LHCN-M2 (cell line): ENCODE data around the gene AGAP1. TPM values are rescaled to one million over a fixed set of nuclear protein-coding genes. Genes with fewer than 3 reads are reported as not detected.
A peak's percentile ranks its signal among the peaks of the same experiment; 100 is the strongest.
"Not testable (repeated sequence)": the region's sequence is repeated elsewhere in the genome, so short reads cannot be mapped to it uniquely, and the experiment has no call there.

Experiments
- DNase-seq: peaks from one replicate; pipeline ENCODE4 v3.0.0-alpha.2; 2012; ENCODE audit warnings: low read depth
- total RNA-seq: library from RNA; depleted of rRNA; stranded (reverse); fragments of >200 nt; gene quantifications from 2 replicates; pipeline ENCODE4 v1.2.3, GENCODE V29; 2014

The AGAP1 gene
- total RNA-seq, 1 experiment from 2014 or later = 15.2 TPM

DNA sequence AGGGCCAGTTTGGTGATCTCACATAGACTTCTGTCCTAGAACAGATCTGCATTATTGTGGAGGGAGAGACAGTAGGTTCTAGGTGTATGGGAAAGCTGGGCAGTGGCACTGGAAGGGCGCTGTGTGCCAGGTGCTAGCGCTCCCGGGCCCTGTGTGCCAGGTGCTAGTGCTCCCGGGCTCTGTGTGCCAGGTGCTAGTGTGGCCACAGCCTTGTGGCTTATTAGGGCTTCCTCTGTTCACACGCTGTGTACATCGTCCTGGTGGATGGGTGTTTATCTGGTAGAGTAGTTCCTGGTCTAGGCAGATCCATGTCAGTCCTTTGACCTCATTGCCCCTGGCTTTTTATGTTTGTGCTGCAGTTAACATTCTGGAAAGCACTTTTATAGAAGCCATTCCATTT, 263.4 kb downstream of the AGAP1 start:
- DNase-seq = no peak

DNA sequence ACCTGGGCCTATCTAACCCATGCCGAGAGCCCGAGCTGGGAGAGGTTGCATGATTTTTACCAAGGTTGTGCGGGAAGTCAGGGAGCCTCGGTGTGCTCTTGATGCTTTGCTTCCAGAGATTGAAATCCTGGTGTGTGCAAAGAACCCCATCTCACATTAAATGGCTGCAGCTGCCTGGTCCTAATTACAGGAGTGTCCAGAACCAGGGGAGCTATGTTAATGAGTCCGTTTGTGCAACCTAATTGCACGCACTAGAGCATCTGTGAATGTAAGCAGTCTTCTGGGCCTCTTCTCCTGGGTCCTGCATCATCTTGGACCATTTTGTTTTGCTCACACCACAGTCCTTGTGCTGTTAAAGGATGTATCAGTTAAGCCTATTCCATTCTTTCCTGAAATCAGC, 263.8 kb downstream of the AGAP1 start:
- DNase-seq = no peak

DNA sequence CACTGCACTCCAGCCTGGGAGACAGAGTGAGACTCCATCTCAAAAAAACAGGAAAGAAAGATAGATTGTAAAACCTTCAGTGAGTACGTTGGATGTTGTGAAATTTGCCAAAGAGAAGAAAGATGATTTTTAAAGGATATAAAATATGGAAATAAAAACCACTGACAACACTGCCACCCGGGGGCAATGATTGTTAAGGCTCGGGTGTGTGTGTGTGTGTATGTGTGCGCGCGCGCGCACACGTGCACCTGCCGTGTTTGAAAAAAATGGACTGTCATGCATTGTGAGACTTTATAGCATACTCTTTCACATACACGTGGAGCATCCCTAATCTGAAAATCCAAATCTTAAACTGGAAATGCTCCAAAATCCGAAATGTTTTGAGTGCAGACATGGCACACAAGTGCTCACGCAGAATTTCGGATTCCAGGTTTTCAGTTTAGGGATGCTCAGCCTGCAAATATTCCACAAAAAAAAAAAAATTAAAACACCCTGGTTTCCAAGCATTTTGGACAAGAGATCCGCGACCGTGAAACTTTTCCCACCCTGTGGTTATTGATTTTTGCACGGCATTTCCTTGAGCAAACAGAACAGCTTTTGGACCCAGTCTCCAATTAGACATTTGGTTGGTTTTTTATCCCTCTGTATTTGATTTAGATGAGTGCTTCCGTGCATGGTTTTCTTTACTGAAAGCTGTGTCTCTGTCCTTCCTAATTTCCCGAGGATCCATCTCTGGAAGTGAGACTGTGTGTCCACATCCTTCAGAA, 269.2 kb downstream of the AGAP1 start:
- DNase-seq = peak; percentile 20

DNA sequence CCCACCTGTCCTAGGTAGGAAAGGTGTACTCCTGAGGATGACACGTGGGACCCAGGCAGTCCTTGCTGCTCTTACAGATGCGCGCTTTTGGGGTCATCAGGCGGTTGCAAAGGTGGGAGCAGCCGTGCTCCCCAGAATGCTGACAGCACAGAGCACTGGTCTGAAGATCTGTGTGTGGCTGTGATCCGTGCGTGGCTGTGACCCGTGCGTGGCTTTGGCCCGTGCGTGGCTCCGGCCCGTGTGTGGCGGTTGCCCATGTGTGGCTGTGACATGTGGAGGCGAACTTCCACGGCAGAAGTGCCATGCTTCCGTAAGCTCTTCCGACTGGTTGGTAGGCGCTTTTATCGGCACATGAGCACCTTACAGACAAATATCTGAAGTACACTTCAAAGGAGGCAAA, 270.0 kb downstream of the AGAP1 start:
- DNase-seq = no peak

DNA sequence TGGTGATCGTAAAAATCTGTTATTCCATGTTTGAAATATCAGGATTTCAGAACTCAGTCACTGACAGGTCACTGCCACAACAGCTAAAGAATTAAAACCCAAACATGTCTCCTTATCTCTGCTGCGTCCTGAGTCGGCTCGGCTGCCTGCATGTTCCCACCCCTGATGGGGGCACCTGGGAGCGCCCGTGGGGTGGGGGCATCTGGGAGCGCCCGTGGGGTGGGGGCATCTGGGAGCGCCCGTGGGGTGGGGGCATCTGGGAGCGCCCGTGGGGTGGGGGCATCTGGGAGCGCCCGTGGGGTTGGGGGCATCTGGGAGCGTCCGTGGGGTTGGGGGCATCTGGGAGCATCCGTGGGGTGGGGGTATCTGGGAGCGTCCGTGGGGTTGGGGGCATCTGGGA, 270.6 kb downstream of the AGAP1 start:
- not testable (repeated sequence) for DNase-seq

DNA sequence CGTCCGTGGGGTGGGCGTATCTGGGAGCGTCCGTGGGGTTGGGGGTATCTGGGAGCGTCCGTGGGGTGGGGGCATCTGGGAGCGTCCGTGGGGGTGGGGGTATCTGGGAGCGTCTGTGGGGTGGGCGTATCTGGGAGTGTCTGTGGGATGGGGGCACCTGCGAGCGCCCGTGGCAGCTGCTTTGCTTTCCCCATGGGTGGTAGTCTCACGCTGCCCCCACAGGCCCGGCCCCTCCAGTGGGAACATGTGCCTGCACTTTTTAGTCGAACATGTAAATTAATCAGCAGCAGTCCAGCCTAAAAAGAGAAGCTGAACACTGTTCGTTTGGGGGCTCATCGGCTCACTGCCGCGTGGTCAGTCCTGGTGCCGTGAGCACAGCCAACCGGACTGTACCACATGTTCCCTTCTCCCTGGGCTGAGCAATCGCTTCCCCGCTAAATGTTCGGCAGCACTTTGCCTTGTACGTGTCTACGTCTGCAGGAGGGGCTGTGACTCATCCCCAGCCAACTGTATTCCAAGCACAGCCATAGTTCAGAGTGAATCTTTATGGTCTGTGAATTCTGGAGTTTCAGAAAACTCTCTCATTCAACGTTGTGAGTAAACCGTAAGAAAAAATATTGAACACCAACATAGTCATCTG, 271.5 kb downstream of the AGAP1 start:
- DNase-seq = peak; percentile 25

DNA sequence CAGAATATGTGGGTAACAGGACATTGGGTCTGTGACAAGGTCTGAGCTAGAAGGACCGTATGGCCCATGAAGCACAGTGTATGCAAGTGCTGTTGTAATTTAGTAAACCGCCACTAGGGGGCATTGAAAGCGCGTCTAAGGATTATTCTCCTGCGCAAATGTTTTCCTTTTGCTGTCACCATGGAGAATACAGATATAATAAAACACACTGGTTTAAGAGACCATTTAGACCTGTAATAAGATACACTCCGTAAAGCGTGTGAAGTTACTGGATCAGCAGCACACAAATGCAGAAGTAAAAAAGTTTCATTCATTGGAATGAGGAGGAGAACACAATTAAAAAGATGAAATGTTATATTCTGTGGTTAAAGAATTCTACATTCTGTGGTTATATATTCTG, 272.4 kb downstream of the AGAP1 start:
- peak; percentile 83 for DNase-seq

DNA sequence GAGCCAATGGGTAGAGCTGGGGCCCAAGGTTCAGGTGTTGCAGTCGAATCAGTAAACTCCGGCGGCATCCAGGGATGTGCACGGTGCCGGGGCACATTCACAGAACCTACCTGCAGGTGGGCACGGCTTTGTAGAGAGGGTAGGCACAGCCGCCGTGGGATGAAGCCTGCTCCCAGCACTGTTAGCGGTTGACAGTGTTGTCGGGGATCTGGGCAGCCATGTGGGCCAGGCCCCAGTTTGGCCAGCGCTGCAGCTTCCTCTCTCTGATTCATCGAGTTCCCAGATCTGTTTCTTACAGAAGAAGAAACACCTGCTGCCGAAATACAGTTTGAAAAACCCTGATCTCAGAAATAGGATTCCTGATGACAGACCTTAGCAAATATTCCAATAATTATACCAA, 274.8 kb downstream of the AGAP1 start:
- DNase-seq = peak; percentile 37

DNA sequence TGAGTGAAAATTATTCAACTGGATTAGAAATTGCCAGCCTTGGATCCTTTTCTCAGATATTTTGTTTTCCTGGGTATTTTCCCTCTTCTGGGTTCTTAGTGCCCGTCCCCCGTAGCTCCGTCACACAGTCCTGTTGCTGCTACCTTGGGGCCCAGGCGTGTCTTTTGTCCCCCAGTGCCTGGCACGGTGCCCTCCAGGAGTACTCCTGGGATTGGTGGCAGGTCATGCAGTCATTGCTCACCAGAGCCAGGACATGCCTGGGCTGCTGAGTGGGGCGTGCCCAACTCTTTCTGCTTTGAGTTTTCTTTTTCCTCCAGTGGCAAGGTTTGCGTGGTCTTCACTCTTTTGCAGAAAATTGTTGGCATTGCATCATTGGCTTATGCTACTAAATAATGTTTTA, 275.2 kb downstream of the AGAP1 start:
- no peak for DNase-seq

DNA sequence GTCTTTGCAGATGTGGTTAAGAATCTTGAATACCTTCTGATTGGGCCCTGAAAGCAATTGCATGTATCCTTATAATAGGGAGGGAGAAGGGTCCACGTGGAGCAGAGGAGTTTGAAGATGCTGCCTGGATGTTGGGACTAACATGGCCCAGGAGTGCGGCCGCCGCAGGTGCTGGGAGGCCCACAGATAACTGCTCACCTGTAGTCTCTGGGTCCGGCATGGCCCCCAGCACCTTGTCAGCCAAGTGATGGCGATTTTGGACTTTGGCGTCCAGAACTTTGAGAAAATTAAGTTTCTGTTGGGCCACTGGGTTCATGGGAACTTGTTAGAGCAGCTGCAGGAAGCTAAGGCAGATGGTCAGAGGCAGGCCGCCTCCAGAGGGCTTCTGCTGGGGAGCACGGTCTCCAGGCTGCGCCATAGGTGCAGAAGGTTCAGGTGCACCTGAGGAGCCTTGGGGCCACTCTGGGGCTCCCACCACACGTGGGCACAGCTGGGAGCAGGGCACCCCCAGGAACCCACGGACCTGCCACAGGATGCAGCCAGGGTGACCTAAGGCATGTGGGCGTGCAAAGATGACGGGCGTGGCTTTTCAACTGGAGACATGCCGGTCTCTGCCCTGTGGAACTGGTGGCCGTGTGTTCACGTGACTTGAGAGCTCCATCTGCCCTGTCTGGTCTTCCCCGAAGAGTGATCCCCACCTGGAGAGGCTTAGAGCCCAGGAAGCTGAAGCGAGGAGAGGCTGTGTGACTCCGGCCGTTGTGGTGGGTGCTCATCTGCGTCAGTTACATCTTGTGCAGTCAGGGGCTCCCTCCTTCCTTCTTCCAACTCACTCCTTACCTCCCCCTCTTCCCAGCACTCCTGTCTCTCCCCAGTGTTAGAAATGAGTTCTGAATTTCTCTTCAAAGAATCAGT, 277.3 kb downstream of the AGAP1 start:
- no peak for DNase-seq

DNA sequence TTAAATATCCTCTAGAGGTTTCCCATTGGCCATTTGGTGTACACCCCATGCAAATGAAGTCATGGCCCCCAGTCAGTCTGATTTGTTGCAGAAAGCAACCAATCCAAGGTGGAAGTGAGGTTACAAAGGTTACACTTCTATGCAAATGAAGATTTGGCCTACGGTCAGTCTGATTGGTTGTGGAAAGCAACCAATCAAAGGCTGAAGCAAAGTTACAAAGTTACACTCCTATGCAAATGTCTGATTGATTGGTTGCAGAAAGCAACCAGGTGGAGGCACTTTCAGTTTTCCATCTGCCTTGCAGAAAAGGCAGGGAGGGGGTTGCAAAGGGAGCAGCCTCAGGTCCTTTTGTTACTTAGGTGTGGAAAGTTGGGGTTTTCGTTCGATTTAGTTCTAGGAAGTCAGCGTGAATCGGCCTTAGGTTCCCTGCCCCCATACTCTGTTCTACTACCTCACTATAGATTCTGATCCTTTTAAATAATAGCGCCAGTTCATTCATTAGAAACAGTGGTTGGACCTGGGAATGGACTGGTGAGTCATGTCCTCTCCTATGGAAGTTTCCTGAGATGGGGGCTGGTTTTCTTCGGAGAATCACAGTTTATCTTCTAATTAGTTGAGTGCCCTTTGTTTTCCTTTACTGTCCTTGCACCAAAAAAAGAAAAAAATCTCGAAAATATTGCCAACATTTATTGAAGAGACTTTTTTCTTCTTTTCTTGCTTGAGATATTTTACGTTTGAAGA, 279.5 kb downstream of the AGAP1 start:
- no peak for DNase-seq

DNA sequence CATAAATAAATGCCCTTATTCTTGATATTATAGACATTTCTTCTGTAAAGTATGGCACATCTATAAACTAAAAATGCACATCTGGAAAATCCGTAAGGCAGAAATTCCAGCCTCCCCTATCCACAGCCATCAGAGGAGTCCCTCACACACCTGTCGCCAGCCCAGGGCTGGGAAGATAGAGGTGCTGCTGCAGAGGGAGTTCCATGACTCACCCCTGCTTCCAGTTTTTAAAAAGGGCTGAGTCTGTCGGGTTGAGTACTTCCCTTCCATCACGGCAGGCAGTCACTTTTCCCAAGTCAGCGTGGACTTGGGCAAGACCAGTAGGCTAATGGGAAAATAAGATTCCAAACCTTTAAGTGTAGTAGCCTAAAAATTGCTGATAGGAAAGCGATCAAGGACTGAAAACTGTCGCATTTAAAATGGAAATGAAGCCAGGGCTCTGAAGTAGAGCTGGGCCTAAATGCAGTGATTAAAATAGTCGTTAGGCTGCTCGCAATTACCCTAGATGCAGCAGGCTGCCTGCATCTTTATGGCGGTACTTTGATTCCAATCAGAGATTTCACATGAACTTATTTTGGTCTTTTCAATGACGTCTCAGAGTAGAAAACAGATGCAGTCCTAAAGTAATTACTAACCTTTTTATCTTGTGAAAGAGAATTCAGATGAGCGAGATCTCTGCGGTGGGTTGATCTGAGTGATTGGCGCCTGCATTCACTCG, 280.5 kb downstream of the AGAP1 start:
- no peak for DNase-seq

DNA sequence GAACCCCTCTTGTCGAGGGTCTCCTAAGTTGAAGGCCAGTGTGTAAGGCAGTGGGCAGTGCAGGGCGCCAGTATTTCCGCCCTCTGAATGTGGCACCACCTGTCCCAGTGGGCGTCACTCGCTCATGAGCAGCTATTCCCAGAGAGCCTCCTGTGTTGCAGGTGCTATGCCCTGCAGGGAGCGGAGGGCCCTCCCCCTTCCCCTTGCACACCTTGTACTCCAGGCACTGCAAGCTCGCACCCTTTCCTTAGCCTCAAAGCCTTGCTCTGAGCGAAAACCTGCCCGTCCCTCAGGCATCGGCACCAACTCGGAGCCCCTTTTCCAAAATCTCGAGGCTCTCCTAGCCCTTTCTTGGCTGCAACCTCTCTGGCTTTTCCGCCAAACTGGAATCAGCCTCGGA, 282.7 kb downstream of the AGAP1 start:
- no peak for DNase-seq

DNA sequence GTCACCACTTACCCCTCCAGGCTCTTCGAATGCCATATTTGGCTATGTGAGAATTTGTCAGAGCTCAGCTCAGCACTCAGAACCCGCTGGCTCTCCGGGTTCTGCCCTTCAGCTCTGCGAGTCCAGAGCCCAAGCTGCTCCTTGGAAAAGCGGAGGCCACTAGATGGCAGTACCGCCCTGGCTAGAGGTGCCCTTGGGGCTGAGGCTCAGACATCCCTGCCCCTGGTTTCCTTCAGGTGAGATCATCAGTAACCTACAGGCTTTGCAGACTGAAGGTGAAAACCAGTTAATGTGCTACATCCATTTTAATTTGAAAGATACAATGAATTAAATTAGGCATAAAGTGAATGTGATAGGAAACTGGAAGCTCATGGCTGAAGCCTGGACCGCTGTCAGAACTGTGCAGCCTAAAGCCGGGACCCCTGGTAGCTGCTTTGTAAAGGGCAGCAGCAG, 285.6 kb downstream of the AGAP1 start:
- peak; percentile 50 for DNase-seq

DNA sequence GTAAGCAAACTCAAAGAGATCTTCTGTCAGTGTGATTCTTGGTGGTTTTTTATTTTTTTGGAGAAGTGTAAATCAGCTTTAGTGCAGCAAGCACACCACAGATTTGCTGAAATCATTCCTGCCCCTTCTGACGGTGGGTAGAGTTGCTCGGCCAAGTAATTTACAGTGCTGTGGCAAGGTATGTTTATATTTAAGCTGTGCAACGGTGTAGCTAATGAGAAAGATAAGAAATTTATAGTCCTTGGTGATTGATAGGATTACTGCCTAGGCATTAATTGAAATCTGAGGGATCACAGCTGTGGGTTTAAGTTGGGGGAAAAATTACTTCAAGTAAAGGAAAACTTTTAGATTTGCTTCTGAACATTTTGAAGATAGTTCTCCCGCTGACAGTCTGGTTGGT, 286.6 kb downstream of the AGAP1 start:
- no peak for DNase-seq

DNA sequence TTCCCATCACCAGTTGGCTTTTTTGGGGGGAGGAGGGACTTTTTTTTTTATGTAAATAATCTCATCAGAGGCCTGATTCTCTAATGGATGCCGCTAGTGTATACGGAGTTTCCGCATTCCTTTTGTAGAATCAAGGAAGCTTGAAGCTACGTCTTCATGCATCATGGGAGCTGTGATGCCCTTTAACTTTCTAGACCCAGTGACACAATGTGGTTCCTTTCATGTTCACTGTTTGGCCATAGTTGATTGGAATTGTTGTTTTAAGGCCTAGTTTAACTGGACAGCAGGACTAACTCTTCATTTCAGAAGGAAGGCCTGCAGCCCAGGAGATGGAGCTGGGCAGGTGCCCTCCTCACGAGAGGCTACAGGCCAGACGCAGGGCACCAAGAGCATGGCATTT, 287.9 kb downstream of the AGAP1 start:
- no peak for DNase-seq

DNA sequence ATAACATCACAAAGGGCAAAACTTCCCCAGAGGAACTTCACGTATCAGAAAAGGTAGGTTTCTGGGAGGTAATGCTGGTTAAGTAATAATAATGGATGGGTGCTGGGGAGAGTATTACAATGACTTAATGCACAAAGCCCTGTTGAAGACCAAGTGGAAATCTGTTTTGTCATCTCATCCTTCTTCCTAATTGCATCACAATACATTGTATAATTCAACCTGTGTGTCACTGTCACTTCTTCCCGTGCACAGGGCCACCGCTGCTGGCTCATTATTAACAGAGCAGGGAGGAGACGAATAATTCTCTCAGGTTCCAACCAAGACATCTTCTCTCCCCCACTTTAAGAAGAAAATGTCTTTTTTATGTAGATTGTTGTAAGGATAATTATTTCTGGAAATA, 290.9 kb downstream of the AGAP1 start:
- no peak for DNase-seq

DNA sequence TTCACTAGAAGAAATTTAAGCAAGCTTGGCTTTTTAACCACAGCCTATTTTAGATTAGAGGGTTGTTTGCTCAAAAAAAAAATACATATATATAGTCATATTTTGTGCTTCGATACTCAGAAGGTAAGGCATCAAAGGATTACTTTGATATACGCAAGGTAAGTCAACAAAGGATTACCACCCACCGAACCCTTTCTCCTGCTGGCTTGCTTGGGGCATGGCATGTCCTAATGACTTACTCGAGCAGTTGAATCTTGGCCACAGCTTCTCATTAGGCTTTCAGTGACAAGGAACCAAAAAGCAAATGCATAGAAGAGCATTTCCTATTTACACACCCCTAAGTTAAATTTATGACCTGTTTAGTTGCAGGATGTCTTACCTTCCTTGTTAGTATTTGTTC, 295.7 kb downstream of the AGAP1 start:
- no peak for DNase-seq

DNA sequence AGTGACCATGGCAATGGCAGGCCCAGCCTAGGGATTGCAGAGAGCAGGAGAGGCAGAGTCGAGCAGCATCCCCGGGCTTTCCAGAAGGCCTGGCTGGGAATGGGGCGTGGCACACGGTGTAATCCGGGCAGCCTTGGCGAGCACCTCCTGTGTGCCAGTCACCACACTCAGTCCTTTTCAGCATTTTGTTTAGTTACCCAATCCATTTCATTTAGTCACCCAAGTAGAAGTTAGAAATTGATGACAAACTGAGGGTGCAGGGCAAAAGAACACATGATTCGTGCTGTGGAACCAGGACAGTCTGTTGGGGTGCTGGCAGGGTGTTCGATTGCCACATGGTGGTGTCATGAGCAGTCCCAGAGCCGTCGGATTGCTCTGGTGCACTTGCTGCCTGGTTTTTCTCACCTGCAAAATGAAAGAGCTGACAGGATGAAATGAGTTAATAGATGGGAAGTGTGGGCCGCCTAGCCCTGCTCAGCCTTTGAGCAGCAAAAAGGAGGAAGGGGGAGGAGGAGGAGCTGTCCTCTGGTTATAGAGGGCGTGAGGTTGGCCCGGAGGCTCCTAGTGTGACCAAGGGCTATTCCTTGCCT, 299.4 kb downstream of the AGAP1 start:
- peak; percentile 40 for DNase-seq

DNA sequence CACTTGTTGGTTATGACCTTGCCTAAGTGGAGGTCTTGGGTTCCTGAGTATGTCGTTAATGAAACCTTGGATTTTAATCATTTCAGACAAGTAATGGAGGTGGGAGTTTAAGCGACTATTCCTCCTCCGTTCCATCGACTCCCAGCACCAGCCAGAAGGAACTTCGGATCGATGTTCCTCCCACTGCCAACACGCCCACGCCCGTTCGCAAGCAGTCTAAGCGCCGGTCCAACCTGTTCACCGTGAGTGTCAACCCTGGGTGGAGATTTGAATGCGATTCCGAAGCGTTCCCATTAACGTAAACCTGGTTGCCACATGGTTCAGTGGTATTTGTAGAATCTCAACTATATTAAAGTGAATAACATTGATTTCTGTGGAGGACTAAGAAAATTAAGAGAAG, 305.4 kb downstream of the AGAP1 start:
- DNase-seq = no peak

DNA sequence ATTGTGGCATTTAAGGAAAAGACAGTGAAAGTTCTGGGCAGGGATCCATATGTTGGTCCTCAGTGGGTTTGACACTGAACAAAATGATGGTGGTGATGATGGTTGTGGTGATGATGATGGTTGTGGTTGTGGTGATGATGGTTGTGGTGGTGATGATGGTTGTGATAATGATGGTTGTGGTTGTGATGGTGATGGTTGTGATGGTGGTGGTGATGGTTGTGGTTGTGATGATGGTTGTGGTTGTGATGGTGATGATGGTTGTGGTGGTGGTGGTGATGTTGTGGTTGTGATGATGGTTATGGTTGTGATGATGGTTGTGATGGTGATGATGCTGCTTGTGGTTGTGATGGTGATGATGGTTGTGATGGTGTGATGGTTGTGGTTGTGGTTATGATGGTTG, 308.7 kb downstream of the AGAP1 start:
- no peak for DNase-seq
